GM12878 (cell line): ENCODE data around the gene MRPS12. TPM values are rescaled to one million over a fixed set of nuclear protein-coding genes. Genes with fewer than 3 reads are reported as not detected.

ENCODE experiments used
- ATAC-seq: fragments of 200-7000 bp; cut with Tn5 transposase; 3 replicates; pipeline ENCODE4 v1.9.1; 2020; ENCODE audit warnings: mild to moderate bottlenecking, moderate library complexity
- BruUV-seq: library from RNA; stranded (reverse); fragments of 400-500 nt; replicated peaks from 2 replicates; lab custom pipeline; 2021; lab: Mats Ljungman, UMichigan
- CTCF ChIA-PET: fragments of 300-600 bp; sonication (Branson Sonifier 250); formaldehyde crosslinking; extraction: SDS; loops from one replicate; lab custom pipeline; 2021; ENCODE audit warnings: inconsistent platforms; lab: Yijun Ruan, JAX
- POLR2A ChIA-PET: fragments of 350-600 bp; formaldehyde crosslinking; extraction: SDS; loops from one replicate; lab custom pipeline; 2021; ENCODE audit warnings: inconsistent platforms; lab: Charles Lee
- RAD21 ChIA-PET: fragments of 300-600 bp; sonication (Branson Sonifier 250); formaldehyde crosslinking; loops from one replicate; lab custom pipeline; 2023; ENCODE audit warnings: antibody characterized with exemption; ENCODE audit not compliant: unreplicated experiment; lab: Charles Lee
- SMC1A ChIA-PET: fragments of 300-600 bp; sonication (Branson Sonifier 250); formaldehyde crosslinking; loops from one replicate; lab custom pipeline; 2023; ENCODE audit not compliant: unreplicated experiment, uncharacterized antibody; lab: Charles Lee
- DNase-seq: peaks from one replicate; pipeline ENCODE4 v3.0.0-alpha.2; 2011; ENCODE audit warnings: low read depth, low spot score
- FAIRE-seq: peaks from 3 replicates; lab custom pipeline; 2011; peaks lifted over from hg19 to GRCh38; lab: Jason Lieb, UNC
- H2AFZ ChIP-seq: 2 replicates; pipeline ENCODE4 v1.6.0; 2011; ENCODE audit warnings: low read depth, low read length, control low read depth; ENCODE audit not compliant: control insufficient read depth
- H3K27ac ChIP-seq: 2 replicates; pipeline ENCODE4 v1.5.1; 2011; ENCODE audit warnings: control low read depth; ENCODE audit not compliant: control insufficient read depth, insufficient read depth
- H3K27me3 ChIP-seq, 2 experiments: replicated peaks in 1 of 2; 2 replicates each; pipeline versions ENCODE4 v1.6.0 to v1.6.1; 2011; ENCODE audit warnings: low read length in 1 of 2; ENCODE audit not compliant: control insufficient read depth in 2 of 2, insufficient read depth in 2 of 2
- H3K36me3 ChIP-seq, 2 experiments: 2 replicates each; pipeline ENCODE4 v1.5.1; 2011; ENCODE audit warnings: low read length in 1 of 2; ENCODE audit not compliant: control insufficient read depth in 2 of 2, insufficient read depth in 2 of 2
- H3K4me1 ChIP-seq: 2 replicates; pipeline ENCODE4 v1.6.1; 2011; ENCODE audit warnings: mild to moderate bottlenecking, low read length, moderate library complexity, mixed read lengths; ENCODE audit not compliant: control insufficient read depth, insufficient read depth
- H3K4me2 ChIP-seq: 2 replicates; pipeline ENCODE4 v1.6.0; 2011; ENCODE audit warnings: control low read depth; ENCODE audit not compliant: control insufficient read depth, insufficient read depth
- H3K4me3 ChIP-seq: fragments of 200-600 bp; sonication (generic); 2 replicates; pipeline ENCODE4 v1.5.1; 2016
- H3K79me2 ChIP-seq: 2 replicates; pipeline ENCODE4 v1.6.0; 2011; ENCODE audit warnings: low read length; ENCODE audit not compliant: control insufficient read depth, insufficient read depth
- H3K9ac ChIP-seq: 2 replicates; pipeline ENCODE4 v1.8.0; 2011; ENCODE audit warnings: low read length, control low read depth, mixed read lengths; ENCODE audit not compliant: control insufficient read depth, insufficient read depth
- H3K9me3 ChIP-seq: replicated peaks from 3 replicates; pipeline ENCODE4 v1.5.1; 2011; ENCODE audit warnings: mild to moderate bottlenecking, low read length; ENCODE audit not compliant: control insufficient read depth, insufficient read depth
- H4K20me1 ChIP-seq: 2 replicates; pipeline ENCODE4 v1.6.0; 2011; ENCODE audit not compliant: control insufficient read depth, insufficient read depth
- MXI1 ChIP-seq: fragments of 150-350 bp; IDR thresholded peaks from 2 replicates; pipeline ENCODE4 v1.6.1; 2011; ENCODE audit warnings: low read depth, mild to moderate bottlenecking, inconsistent platforms, low read length, improper control_type of control experiment
- NFYB ChIP-seq: IDR thresholded peaks from 2 replicates; pipeline ENCODE4 v1.6.1; 2011; ENCODE audit warnings: low read depth, mild to moderate bottlenecking, low read length, improper control_type of control experiment, moderate library complexity; ENCODE audit not compliant: insufficient read depth
- RAD21 ChIP-seq: IDR thresholded peaks from 2 replicates; pipeline ENCODE4 v1.6.1; 2011; ENCODE audit warnings: mild to moderate bottlenecking, low read depth, low read length, moderate library complexity; ENCODE audit not compliant: insufficient read depth
- SMC3 ChIP-seq: IDR thresholded peaks from 2 replicates; pipeline ENCODE4 v1.6.1; 2011; ENCODE audit warnings: low read length, improper control_type of control experiment, borderline replicate concordance
- WGBS: methylation state at CpG from one replicate; pipeline ENCODE4 v1.1.6; 2016; ENCODE audit warnings: low lambda C conversion rate; ENCODE audit not compliant: insufficient replicate concordance, insufficient coverage; ENCODE audit errors: missing lambda C conversion rate; 5-methylcytosine and 5-hydroxymethylcytosine counted together
- in situ Hi-C: fragments of 300-500 bp; cut with MboI; formaldehyde crosslinking; loops from 9 replicates; pipeline ENCODE4 v1.14.3; 2018; ENCODE audit warnings: mixed read lengths
- intact Hi-C: fragments of 100-400 bp; cut with micrococcal nuclease; formaldehyde crosslinking; loops from one replicate; pipeline ENCODE4 v1.14.2; 2022; ENCODE audit not compliant: unreplicated experiment
- polyA plus RNA-seq, 11 experiments: library from polyadenylated mRNA; depleted of rRNA in 4 of 11; unstranded in 6 of 11; stranded (reverse) in 5 of 11; fragments of >200 nt; fragmentation: Nextera tagmentation in 4 of 11; fragmentation: Illumina TruSeq in 1 of 11; extraction: Ambion mirVana in 4 of 11; extraction: Trizol in 1 of 11; gene quantifications; 1 replicate in 1 of 11; 2 replicates in 10 of 11; pipeline versions ENCODE4 v1.2.1 to v1.2.3, GENCODE V29; 2011 to 2016; ENCODE audit warnings: inconsistent platforms in 2 of 11, missing spikeins in 2 of 11, low read depth in 1 of 11
- total RNA-seq, 4 experiments: library from RNA; depleted of rRNA in 3 of 4; stranded (reverse); fragments of >200 nt in 3 of 4; fragmentation: Illumina TruSeq in 1 of 4; extraction: Trizol in 1 of 4; gene quantifications; 2 replicates each; pipeline versions ENCODE4 v1.2.1 to v1.2.3, GENCODE V29; 2013 to 2021
- TF ChIP-seq, protein P1 (sequence below), 3 experiments: IDR thresholded peaks in 2 of 3; conservative IDR thresholded peaks in 1 of 3; 2 replicates each; pipeline ENCODE4 v1.5.1; 2011; ENCODE audit warnings: low read depth in 3 of 3, low read length in 3 of 3, mild to moderate bottlenecking in 3 of 3, control low read depth in 2 of 3, moderate library complexity in 2 of 3, inconsistent platforms in 1 of 3, mixed read lengths in 1 of 3; ENCODE audit not compliant: control insufficient read depth in 2 of 3, insufficient read depth in 1 of 3; ENCODE audit errors: extremely low read depth in 1 of 3
- TF ChIP-seq, protein P2 (sequence below): fragments of 450-650 bp; IDR thresholded peaks from 2 replicates; pipeline ENCODE4 v1.6.1; 2016; ENCODE audit warnings: mild to moderate bottlenecking, moderate library complexity, borderline replicate concordance
- TF ChIP-seq, protein P3 (sequence below): fragments of 450-650 bp; formaldehyde crosslinking; IDR thresholded peaks from 2 replicates; pipeline ENCODE4 v1.4.0; 2020; ENCODE audit warnings: mild to moderate bottlenecking, moderate library complexity

The MRPS12 gene
- total and polyA plus RNA-seq, 10 of the 15 experiments (the other 5 are each of a cell fraction or from before 2014, with no cell fraction given), result 7.3 to 205 (median 77.3) TPM

DNA sequence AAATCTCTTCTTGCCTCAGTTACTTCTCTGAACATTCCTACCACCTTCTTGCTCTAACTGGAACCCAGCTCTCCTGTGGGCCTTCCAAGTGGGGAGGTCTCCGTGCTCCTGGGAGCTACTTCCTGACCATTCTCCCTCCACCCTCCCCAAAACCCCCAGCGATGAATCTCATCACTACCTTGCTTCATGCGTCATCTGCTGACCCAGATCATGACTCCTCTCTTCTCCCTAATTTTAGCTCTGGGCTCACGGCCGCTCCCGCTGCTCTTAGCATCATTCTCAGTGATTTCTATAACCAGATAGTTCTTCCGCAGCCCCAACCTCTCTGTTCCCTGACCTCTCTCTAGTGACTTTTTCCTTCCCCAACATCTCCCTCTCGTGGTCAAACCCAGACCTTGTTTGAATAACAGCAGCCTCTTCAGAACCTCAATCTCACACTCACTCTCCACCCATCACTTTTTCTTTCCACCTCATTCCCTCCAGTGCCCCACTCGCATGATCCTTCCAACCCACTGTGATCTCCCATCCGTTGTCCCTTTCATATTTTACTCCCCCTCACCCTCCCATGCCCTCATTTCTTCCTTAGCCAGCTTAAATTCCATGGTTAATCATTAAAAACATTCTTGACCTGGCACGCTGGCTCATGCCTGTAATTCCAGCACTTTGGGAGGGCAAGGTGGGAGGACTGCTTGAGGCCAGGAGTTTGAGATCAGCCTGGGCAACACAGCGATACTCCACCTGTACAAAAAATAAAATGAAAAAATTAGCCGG is 21.8 kb downstream of the MRPS12 start:
- POLR2A ChIA-PET, result no interaction called here

More for the DNA sequence above, 21.8 kb downstream of the MRPS12 start:
- RAD21 ChIA-PET, result no interaction called here
- Histone ChIP-seq H3K4me3 (no peak overlapping the region), H3K36me3 (no peaks in the 10 kb centered on the region), H4K20me1 (no peaks in the 10 kb centered on the region), H3K27me3 (no peaks in the 10 kb centered on the region), H3K79me2 (no peaks in the 10 kb centered on the region), H3K4me2 (no peak overlapping the region), H3K9me3 (no peaks in the 10 kb centered on the region; the same call in 2 of the 3 replicates), H3K9ac (no peak overlapping the region), H3K4me1 (no peaks in the 10 kb centered on the region), H2AFZ (no peak overlapping the region), H3K27ac (no peak overlapping the region)
- FAIRE-seq (peak; percentile 97), DNase-seq (no peak), ATAC-seq (peak; percentile 67)
- SMC1A ChIA-PET, result interaction anchor here (0.9 to 1.3 kb wide), 3 partner anchors 18 to 313 kb away, joined by 3 to 4 read pairs (median 3); no protein-coding TSS in a partner anchor
- WGBS, result 33% methylated on average over 13 of the region's 13 CpGs
- no TSS peak for BruUV-seq
- in situ Hi-C loops (no loop called here), intact Hi-C loops (no loop called here)
- TF ChIP-seq RAD21 (peak; percentile 53), NFYB (no peak), MXI1 (no peak), SMC3 (peak; percentile 51)
- TF ChIP-seq, protein P1, sequence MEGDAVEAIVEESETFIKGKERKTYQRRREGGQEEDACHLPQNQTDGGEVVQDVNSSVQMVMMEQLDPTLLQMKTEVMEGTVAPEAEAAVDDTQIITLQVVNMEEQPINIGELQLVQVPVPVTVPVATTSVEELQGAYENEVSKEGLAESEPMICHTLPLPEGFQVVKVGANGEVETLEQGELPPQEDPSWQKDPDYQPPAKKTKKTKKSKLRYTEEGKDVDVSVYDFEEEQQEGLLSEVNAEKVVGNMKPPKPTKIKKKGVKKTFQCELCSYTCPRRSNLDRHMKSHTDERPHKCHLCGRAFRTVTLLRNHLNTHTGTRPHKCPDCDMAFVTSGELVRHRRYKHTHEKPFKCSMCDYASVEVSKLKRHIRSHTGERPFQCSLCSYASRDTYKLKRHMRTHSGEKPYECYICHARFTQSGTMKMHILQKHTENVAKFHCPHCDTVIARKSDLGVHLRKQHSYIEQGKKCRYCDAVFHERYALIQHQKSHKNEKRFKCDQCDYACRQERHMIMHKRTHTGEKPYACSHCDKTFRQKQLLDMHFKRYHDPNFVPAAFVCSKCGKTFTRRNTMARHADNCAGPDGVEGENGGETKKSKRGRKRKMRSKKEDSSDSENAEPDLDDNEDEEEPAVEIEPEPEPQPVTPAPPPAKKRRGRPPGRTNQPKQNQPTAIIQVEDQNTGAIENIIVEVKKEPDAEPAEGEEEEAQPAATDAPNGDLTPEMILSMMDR (IDR thresholded peaks at IDR 0.05 in 2 of 3, conservative IDR thresholded peaks at IDR 0.05 in 1 of 3; ENCODE audit: control insufficient read depth in 2 of 3, extremely low read depth in 1 of 3, insufficient read depth in 1 of 3, low read depth in 3 of 3, low read length in 3 of 3), result peak; percentile 46 to 53 (median 52); a peak in 5 of 6 replicates
- TF ChIP-seq, protein P2, sequence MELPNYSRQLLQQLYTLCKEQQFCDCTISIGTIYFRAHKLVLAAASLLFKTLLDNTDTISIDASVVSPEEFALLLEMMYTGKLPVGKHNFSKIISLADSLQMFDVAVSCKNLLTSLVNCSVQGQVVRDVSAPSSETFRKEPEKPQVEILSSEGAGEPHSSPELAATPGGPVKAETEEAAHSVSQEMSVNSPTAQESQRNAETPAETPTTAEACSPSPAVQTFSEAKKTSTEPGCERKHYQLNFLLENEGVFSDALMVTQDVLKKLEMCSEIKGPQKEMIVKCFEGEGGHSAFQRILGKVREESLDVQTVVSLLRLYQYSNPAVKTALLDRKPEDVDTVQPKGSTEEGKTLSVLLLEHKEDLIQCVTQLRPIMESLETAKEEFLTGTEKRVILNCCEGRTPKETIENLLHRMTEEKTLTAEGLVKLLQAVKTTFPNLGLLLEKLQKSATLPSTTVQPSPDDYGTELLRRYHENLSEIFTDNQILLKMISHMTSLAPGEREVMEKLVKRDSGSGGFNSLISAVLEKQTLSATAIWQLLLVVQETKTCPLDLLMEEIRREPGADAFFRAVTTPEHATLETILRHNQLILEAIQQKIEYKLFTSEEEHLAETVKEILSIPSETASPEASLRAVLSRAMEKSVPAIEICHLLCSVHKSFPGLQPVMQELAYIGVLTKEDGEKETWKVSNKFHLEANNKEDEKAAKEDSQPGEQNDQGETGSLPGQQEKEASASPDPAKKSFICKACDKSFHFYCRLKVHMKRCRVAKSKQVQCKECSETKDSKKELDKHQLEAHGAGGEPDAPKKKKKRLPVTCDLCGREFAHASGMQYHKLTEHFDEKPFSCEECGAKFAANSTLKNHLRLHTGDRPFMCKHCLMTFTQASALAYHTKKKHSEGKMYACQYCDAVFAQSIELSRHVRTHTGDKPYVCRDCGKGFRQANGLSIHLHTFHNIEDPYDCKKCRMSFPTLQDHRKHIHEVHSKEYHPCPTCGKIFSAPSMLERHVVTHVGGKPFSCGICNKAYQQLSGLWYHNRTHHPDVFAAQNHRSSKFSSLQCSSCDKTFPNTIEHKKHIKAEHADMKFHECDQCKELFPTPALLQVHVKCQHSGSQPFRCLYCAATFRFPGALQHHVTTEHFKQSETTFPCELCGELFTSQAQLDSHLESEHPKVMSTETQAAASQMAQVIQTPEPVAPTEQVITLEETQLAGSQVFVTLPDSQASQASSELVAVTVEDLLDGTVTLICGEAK, result no peak
- TF ChIP-seq, protein P3, sequence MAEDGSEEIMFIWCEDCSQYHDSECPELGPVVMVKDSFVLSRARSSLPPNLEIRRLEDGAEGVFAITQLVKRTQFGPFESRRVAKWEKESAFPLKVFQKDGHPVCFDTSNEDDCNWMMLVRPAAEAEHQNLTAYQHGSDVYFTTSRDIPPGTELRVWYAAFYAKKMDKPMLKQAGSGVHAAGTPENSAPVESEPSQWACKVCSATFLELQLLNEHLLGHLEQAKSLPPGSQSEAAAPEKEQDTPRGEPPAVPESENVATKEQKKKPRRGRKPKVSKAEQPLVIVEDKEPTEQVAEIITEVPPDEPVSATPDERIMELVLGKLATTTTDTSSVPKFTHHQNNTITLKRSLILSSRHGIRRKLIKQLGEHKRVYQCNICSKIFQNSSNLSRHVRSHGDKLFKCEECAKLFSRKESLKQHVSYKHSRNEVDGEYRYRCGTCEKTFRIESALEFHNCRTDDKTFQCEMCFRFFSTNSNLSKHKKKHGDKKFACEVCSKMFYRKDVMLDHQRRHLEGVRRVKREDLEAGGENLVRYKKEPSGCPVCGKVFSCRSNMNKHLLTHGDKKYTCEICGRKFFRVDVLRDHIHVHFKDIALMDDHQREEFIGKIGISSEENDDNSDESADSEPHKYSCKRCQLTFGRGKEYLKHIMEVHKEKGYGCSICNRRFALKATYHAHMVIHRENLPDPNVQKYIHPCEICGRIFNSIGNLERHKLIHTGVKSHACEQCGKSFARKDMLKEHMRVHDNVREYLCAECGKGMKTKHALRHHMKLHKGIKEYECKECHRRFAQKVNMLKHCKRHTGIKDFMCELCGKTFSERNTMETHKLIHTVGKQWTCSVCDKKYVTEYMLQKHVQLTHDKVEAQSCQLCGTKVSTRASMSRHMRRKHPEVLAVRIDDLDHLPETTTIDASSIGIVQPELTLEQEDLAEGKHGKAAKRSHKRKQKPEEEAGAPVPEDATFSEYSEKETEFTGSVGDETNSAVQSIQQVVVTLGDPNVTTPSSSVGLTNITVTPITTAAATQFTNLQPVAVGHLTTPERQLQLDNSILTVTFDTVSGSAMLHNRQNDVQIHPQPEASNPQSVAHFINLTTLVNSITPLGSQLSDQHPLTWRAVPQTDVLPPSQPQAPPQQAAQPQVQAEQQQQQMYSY (CRISPR knock-in tag), result no peak
- CTCF ChIA-PET, result interaction anchor here (0.6 to 1.9 kb wide), 8 partner anchors 10 to 158 kb away, joined by 3 to 9 read pairs (median 4); partner anchors contain the start of genes MRPS12 and SARS2
